ENCODE measurements around the gene LRP1.

The LRP1 gene

DNA sequence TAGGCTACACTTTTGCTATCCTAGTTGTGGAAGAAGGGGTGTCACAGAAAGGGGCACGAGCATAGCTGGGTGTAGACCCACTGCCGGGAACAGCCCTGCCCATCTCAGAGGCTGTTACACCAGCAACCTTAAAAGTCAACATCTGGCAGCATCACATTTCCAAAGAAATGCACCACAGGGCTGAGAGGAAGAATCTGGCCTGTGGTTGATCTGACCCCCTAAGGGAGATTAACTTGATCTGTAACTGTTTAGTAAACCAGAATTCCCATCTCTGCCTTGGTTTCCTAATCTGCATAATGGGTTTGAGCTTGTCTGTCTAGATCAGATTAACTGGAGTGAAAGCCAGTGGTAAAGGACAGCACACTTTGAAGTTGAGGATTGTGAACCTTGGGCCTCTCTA is 17.8 kb downstream of the LRP1 start:
- no peak for TF ChIP-seq BACH2 (CRISPR knock-in tag; IDR thresholded peaks at IDR 0.05; ENCODE audit: borderline replicate concordance)
- no peak for TF ChIP-seq ZFP3 (CRISPR knock-in tag; IDR thresholded peaks at IDR 0.05)
- no peak for TF ChIP-seq OSR1 (CRISPR knock-in tag; IDR thresholded peaks at IDR 0.05)
- TF ChIP-seq ESRRG (CRISPR knock-in tag; IDR thresholded peaks at IDR 0.05) = no peak
- TF ChIP-seq, protein P1, sequence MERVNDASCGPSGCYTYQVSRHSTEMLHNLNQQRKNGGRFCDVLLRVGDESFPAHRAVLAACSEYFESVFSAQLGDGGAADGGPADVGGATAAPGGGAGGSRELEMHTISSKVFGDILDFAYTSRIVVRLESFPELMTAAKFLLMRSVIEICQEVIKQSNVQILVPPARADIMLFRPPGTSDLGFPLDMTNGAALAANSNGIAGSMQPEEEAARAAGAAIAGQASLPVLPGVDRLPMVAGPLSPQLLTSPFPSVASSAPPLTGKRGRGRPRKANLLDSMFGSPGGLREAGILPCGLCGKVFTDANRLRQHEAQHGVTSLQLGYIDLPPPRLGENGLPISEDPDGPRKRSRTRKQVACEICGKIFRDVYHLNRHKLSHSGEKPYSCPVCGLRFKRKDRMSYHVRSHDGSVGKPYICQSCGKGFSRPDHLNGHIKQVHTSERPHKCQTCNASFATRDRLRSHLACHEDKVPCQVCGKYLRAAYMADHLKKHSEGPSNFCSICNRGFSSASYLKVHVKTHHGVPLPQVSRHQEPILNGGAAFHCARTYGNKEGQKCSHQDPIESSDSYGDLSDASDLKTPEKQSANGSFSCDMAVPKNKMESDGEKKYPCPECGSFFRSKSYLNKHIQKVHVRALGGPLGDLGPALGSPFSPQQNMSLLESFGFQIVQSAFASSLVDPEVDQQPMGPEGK (CRISPR knock-in tag; IDR thresholded peaks at IDR 0.05; ENCODE audit: borderline replicate concordance) = no peak
- ATAC-seq = no peak

DNA sequence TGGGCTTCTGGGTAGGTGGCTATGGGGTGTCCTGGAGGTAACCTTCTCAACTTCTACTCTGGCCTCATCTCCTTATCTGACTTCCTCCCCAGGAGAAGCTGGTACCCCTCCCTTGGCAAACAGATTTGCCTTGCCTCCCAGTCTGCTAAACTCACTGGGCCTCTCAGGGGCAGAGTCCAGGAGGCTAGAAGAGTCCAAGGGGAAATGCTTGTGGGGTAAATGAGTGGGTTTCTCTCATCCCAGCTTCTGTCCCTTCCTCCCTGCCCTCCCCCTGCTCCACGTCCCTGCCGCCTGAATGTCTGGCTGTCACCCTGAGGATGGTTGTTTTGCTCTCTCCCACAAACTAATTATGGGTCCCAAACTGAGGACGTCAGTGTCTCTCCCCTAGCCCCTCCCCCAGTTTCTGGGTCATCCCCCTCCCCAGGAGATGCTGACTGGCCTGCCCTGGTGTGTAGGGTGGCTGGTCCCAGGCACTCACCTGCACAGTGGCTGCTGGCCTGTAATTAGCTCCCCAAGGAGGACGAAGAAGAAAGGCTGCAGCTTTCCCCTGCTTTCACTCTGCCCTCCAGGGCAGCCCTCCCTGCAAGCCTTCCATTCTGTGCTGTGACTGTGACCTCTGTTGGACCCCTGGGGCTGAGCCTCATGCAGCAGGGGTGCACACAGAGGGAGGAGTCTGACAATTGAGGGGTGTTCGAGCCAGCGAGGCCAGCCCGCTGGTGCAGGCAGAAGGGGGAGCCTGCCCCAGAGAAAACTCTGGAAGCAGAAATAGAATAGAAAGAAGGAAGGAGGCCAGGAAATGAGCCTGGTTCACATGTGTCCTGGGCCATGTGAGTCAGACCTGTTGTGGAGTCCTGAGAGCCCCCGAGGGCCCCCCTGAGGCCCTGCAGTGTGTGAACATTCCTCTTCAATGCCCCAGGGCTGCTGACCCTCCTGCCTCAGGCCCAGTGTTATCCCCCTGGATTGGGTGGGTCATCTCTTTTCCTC is 19.0 kb downstream of the LRP1 start, which contains the start of gene LRP1-AS:
Gene LRP1-AS, minus strand, starts transcription at position 659 of the 984 bp plus-strand sequence.
- ATAC-seq = no peak
- no peak for TF ChIP-seq TCF4 (CRISPR knock-in tag; IDR thresholded peaks at IDR 0.05; ENCODE audit: borderline replicate concordance)
- TF ChIP-seq GLIS3 (CRISPR knock-in tag; IDR thresholded peaks at IDR 0.05) = no peak

DNA sequence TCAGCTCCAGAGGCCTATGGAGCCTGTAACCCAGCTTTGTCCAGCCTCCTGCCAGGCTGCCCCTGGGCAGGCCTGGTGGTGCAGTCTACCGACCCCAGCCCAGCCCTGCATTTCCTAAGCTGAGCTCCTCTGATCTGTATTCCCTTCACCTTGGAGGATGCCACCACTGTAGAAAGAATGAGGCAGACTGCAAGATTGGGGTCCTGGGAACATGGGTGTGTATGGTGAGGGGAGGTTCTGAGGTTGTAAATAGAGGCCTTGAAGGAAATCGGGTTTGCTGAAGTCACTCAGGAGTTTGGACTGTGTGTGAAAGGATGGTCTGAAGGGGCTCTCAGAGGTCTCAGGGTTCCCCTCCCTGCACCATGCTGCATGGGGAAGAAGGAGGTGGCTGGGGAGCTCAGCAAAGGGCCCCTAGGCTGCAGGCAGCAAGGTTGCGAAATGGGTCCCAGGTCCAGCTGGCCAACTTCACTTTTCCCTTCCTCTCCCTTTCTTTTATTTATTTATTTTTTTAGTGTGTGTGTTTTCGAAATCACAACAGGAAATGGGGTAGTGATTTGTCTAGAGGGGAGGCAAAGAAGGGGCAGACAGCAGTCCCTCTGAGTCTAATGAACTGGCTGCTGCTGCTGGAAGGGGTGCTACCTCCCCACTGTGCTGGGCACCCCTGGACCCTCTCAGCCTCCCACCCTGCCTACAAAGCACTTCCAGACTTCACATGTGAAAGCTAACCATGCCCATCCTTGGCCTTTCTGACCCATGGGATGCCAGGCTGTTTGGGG is 20.4 kb downstream of the LRP1 start:
- TF ChIP-seq GLIS3 (CRISPR knock-in tag; IDR thresholded peaks at IDR 0.05) (no peak), ZNF70 (CRISPR knock-in tag; IDR thresholded peaks at IDR 0.05) (no peak), ZC3H10 (CRISPR knock-in tag; IDR thresholded peaks at IDR 0.05) (no peak), TCF4 (CRISPR knock-in tag; IDR thresholded peaks at IDR 0.05; ENCODE audit: borderline replicate concordance) (no peak), BACH2 (CRISPR knock-in tag; IDR thresholded peaks at IDR 0.05; ENCODE audit: borderline replicate concordance) (no peak), PPARA (CRISPR knock-in tag; IDR thresholded peaks at IDR 0.05; ENCODE audit: borderline replicate concordance) (no peak), SNAI2 (CRISPR knock-in tag; IDR thresholded peaks at IDR 0.05) (no peak), ARNTL (CRISPR knock-in tag; IDR thresholded peaks at IDR 0.05; ENCODE audit: borderline replicate concordance, low read depth) (no peak), ZFP3 (CRISPR knock-in tag; IDR thresholded peaks at IDR 0.05) (no peak), ZNF8 (CRISPR knock-in tag; IDR thresholded peaks at IDR 0.05) (no peak), ESRRG (CRISPR knock-in tag; IDR thresholded peaks at IDR 0.05) (no peak), CSDC2 (CRISPR knock-in tag; IDR thresholded peaks at IDR 0.05) (no peak), TOX (CRISPR knock-in tag; IDR thresholded peaks at IDR 0.05; ENCODE audit: borderline replicate concordance) (no peak), ZFP30 (CRISPR knock-in tag; IDR thresholded peaks at IDR 0.05) (no peak), ISL1 (CRISPR knock-in tag; IDR thresholded peaks at IDR 0.05) (no peak)
- TF ChIP-seq, protein P2, sequence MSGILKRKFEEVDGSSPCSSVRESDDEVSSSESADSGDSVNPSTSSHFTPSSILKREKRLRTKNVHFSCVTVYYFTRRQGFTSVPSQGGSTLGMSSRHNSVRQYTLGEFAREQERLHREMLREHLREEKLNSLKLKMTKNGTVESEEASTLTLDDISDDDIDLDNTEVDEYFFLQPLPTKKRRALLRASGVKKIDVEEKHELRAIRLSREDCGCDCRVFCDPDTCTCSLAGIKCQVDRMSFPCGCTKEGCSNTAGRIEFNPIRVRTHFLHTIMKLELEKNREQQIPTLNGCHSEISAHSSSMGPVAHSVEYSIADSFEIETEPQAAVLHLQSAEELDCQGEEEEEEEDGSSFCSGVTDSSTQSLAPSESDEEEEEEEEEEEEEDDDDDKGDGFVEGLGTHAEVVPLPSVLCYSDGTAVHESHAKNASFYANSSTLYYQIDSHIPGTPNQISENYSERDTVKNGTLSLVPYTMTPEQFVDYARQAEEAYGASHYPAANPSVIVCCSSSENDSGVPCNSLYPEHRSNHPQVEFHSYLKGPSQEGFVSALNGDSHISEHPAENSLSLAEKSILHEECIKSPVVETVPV (CRISPR knock-in tag; IDR thresholded peaks at IDR 0.05) = no peak
- TF ChIP-seq, protein P3, sequence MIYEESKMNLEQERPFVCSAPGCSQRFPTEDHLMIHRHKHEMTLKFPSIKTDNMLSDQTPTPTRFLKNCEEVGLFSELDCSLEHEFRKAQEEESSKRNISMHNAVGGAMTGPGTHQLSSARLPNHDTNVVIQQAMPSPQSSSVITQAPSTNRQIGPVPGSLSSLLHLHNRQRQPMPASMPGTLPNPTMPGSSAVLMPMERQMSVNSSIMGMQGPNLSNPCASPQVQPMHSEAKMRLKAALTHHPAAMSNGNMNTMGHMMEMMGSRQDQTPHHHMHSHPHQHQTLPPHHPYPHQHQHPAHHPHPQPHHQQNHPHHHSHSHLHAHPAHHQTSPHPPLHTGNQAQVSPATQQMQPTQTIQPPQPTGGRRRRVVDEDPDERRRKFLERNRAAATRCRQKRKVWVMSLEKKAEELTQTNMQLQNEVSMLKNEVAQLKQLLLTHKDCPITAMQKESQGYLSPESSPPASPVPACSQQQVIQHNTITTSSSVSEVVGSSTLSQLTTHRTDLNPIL (CRISPR knock-in tag; IDR thresholded peaks at IDR 0.05; ENCODE audit: low read depth) = no peak
- TF ChIP-seq, protein P1 (CRISPR knock-in tag; IDR thresholded peaks at IDR 0.05; ENCODE audit: borderline replicate concordance) = no peak
- TF ChIP-seq, protein P4, sequence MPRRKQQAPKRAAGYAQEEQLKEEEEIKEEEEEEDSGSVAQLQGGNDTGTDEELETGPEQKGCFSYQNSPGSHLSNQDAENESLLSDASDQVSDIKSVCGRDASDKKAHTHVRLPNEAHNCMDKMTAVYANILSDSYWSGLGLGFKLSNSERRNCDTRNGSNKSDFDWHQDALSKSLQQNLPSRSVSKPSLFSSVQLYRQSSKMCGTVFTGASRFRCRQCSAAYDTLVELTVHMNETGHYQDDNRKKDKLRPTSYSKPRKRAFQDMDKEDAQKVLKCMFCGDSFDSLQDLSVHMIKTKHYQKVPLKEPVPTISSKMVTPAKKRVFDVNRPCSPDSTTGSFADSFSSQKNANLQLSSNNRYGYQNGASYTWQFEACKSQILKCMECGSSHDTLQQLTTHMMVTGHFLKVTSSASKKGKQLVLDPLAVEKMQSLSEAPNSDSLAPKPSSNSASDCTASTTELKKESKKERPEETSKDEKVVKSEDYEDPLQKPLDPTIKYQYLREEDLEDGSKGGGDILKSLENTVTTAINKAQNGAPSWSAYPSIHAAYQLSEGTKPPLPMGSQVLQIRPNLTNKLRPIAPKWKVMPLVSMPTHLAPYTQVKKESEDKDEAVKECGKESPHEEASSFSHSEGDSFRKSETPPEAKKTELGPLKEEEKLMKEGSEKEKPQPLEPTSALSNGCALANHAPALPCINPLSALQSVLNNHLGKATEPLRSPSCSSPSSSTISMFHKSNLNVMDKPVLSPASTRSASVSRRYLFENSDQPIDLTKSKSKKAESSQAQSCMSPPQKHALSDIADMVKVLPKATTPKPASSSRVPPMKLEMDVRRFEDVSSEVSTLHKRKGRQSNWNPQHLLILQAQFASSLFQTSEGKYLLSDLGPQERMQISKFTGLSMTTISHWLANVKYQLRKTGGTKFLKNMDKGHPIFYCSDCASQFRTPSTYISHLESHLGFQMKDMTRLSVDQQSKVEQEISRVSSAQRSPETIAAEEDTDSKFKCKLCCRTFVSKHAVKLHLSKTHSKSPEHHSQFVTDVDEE (CRISPR knock-in tag; IDR thresholded peaks at IDR 0.05) = no peak
- TF ChIP-seq, protein P5, sequence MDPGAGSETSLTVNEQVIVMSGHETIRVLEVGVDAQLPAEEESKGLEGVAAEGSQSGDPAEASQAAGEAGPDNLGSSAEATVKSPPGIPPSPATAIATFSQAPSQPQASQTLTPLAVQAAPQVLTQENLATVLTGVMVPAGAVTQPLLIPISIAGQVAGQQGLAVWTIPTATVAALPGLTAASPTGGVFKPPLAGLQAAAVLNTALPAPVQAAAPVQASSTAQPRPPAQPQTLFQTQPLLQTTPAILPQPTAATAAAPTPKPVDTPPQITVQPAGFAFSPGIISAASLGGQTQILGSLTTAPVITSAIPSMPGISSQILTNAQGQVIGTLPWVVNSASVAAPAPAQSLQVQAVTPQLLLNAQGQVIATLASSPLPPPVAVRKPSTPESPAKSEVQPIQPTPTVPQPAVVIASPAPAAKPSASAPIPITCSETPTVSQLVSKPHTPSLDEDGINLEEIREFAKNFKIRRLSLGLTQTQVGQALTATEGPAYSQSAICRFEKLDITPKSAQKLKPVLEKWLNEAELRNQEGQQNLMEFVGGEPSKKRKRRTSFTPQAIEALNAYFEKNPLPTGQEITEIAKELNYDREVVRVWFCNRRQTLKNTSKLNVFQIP (CRISPR knock-in tag; IDR thresholded peaks at IDR 0.05; ENCODE audit: borderline replicate concordance, low read depth) = no peak
- no peak for ATAC-seq
